HL-60 (cell line): ENCODE measurements around the gene GNB4.
A peak's percentile ranks its signal among the peaks of the same experiment; 100 is the strongest.

Source experiments
- DNase-seq, 2 experiments: peaks; one replicate each; pipeline ENCODE4 v3.0.0-alpha.2; 2010 to 2020; ENCODE audit warnings: low read depth in 1 of 2, low spot score in 1 of 2
- H3K27ac ChIP-seq: fragments of 250-450 bp; sonication (Bioruptor Pico); replicated peaks from 2 replicates; pipeline ENCODE4 v1.5.1; 2020; ENCODE audit warnings: mild to moderate bottlenecking, moderate library complexity
- H3K27me3 ChIP-seq: fragments of 250-450 bp; sonication (Bioruptor Pico); 2 replicates; pipeline ENCODE4 v1.5.1; 2021; ENCODE audit warnings: mild to moderate bottlenecking, moderate library complexity; ENCODE audit not compliant: insufficient read depth, poor library complexity, severe bottlenecking
- H3K4me3 ChIP-seq: replicated peaks from 2 replicates; pipeline ENCODE4 v1.5.1; 2011; ENCODE audit warnings: mild to moderate bottlenecking, control low read depth, low read length; ENCODE audit not compliant: insufficient read depth
- GABPA ChIP-seq: IDR thresholded peaks from 2 replicates; pipeline ENCODE4 v1.6.1; 2012; ENCODE audit warnings: low read depth
- POLR2AphosphoS5 ChIP-seq: IDR thresholded peaks from 2 replicates; pipeline ENCODE4 v1.6.1; 2012; ENCODE audit warnings: low read depth
- SPI1 ChIP-seq: IDR thresholded peaks from 2 replicates; pipeline ENCODE4 v1.6.1; 2012; ENCODE audit warnings: low read depth, mild to moderate bottlenecking, borderline replicate concordance
- long read RNA-seq: library from polyadenylated mRNA; unstranded; transcript quantifications from one replicate; pipeline ENCODE4 v2.0.0, GENCODE V29; 2020
- TF ChIP-seq, protein P1 (sequence below): IDR thresholded peaks from 2 replicates; pipeline ENCODE4 v1.6.1; 2012; ENCODE audit warnings: low read depth; ENCODE audit not compliant: insufficient replicate concordance
- TF ChIP-seq, protein P2 (sequence below): IDR thresholded peaks from one replicate; pipeline ENCODE4 v1.5.1; 2011; ENCODE audit warnings: low read length, control low read depth, inconsistent platforms; ENCODE audit not compliant: insufficient read depth

GNB4 gene
- long read RNA-seq, full-length matches to known transcripts, result 146 of 180 reads
- long read RNA-seq, partial matches to known transcripts, result 10 of 180 reads
- long read RNA-seq, other reads (novel, unspliced or antisense), result 24 of 180 reads

DNA sequence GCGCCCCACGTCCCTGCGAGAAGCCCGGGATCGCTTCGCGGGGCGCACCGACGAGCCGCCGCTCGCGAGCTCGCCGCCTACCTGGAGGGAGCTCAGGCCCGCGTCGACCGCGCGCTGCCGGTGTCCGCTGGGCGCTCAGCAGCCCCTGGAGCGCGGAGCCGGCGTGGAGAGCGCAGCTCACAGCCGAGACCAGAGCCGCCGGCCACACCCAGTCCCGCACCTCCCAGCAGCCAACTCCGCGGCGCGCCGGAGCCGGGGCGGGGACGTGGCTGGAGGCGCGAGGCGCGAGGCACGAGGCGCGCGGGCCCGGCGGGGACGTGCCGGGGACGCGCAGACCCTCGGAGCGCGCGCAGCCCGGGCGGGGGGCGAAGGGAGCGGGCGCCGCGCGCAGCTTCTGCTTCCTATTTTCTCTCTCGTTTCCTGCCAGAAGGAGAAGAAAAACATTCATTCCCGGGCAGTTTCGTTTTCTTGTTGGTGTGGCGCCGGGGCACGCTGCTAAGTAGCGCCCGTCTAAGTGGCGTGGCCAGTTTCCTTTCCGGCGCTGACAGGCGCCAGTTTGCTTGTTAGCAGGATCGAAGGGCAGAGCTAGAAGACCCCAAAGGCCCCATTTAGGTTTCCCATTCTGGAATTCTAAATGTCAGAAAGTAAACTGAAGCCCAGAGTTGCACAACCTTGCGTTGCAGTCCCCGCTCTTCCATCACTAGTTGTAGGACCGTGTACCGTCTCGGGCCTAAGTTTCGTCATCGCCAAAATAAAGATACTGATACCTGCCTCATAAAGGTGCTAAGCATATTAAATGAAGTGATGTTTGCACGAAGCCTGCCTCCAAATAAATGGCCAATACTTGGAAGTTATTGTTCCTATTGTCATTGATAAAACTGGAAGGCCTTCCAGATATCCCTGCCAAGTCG lies at the start of gene GNB4:
TSS of gene GNB4 (minus strand) at position 206 of the 911 bp plus-strand sequence. CDS start 25,270 bp downstream, outside the sequence.
- H3K4me3 ChIP-seq, result peak within 1 kb of the TSS; percentile 80

DNA sequence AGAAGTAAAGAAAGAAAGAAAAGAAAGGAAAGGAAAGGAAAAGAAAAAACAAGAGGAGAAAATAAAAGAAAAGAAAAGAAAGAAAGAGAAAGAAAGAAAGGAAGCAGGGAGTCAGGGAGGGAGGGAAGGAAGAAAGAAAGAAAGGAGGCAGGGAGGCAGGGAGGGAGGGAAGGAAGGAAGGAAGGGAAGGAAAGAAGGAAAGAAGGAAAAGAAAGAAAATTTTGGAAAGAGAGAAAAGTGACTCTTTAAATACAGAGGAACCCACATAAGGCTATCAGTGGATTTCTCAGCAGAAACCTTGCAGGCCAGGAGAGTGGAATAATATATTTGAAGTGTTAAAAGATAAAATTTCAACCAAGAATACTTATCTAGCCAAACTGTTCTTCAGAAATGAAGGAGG lies 44.2 kb upstream of the GNB4 start:
- TF ChIP-seq, protein P1, sequence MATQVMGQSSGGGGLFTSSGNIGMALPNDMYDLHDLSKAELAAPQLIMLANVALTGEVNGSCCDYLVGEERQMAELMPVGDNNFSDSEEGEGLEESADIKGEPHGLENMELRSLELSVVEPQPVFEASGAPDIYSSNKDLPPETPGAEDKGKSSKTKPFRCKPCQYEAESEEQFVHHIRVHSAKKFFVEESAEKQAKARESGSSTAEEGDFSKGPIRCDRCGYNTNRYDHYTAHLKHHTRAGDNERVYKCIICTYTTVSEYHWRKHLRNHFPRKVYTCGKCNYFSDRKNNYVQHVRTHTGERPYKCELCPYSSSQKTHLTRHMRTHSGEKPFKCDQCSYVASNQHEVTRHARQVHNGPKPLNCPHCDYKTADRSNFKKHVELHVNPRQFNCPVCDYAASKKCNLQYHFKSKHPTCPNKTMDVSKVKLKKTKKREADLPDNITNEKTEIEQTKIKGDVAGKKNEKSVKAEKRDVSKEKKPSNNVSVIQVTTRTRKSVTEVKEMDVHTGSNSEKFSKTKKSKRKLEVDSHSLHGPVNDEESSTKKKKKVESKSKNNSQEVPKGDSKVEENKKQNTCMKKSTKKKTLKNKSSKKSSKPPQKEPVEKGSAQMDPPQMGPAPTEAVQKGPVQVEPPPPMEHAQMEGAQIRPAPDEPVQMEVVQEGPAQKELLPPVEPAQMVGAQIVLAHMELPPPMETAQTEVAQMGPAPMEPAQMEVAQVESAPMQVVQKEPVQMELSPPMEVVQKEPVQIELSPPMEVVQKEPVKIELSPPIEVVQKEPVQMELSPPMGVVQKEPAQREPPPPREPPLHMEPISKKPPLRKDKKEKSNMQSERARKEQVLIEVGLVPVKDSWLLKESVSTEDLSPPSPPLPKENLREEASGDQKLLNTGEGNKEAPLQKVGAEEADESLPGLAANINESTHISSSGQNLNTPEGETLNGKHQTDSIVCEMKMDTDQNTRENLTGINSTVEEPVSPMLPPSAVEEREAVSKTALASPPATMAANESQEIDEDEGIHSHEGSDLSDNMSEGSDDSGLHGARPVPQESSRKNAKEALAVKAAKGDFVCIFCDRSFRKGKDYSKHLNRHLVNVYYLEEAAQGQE, result no peak
- TF ChIP-seq GABPA (no peak), SPI1 (no peak), POLR2AphosphoS5 (no peak)
- TF ChIP-seq, protein P2, sequence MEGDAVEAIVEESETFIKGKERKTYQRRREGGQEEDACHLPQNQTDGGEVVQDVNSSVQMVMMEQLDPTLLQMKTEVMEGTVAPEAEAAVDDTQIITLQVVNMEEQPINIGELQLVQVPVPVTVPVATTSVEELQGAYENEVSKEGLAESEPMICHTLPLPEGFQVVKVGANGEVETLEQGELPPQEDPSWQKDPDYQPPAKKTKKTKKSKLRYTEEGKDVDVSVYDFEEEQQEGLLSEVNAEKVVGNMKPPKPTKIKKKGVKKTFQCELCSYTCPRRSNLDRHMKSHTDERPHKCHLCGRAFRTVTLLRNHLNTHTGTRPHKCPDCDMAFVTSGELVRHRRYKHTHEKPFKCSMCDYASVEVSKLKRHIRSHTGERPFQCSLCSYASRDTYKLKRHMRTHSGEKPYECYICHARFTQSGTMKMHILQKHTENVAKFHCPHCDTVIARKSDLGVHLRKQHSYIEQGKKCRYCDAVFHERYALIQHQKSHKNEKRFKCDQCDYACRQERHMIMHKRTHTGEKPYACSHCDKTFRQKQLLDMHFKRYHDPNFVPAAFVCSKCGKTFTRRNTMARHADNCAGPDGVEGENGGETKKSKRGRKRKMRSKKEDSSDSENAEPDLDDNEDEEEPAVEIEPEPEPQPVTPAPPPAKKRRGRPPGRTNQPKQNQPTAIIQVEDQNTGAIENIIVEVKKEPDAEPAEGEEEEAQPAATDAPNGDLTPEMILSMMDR, result no peak
- no peak overlapping the region for H3K27ac ChIP-seq
- no peak overlapping the region for H3K4me3 ChIP-seq
- no peak for DNase-seq
- no peaks in the 10 kb centered on the region for H3K27me3 ChIP-seq

More for the DNA sequence above, at the start of gene GNB4:
- Histone ChIP-seq H3K27me3 (no peaks in the 10 kb centered on the region), H3K27ac (peak within 1 kb of the TSS; percentile 90)
- DNase-seq, result peak; percentile 59 to 87
- TF ChIP-seq, protein P2, result no peak
- TF ChIP-seq POLR2AphosphoS5, result peak; percentile 69
- TF ChIP-seq, protein P1, result peak; percentile 35

DNA sequence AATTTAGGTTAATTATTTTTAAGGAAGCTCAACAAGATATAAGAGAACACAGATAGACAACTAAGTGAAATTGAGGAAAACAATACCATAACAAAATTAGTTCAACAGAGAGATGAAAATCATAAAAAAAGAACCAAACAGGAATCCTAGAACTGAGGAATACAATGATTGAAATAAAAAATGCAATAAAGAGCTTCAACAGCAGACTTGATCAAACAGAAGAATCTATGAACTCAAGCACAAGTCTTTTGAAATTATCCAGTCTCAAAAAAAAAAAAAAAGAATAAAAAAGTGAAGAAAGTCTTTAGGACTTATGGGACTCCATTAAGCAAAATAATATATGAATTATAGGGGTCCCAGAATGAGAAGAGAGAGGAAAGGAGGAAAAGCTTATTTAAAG lies 42.0 kb upstream of the GNB4 start:
- Histone ChIP-seq H3K27me3 (no peaks in the 10 kb centered on the region), H3K4me3 (no peak overlapping the region), H3K27ac (no peak overlapping the region)
- TF ChIP-seq, protein P2, result no peak
- no peak for TF ChIP-seq SPI1
- no peak for TF ChIP-seq POLR2AphosphoS5
- no peak for TF ChIP-seq GABPA
- no peak for DNase-seq
